PC-9 (cell line): ENCODE data around the gene ZNF234. TPM values are rescaled to one million over a fixed set of nuclear protein-coding genes. Genes with fewer than 3 reads are reported as not detected.
A peak's percentile ranks its signal among the peaks of the same experiment; 100 is the strongest.

Experiments
- Bru-seq: library from RNA; stranded (reverse); fragments of 400-500 nt; gene quantifications from one replicate; lab custom pipeline; 2021; lab: Mats Ljungman, UMichigan
- BruChase-seq, 2 experiments: library from RNA; stranded (reverse); fragments of 400-500 nt; gene quantifications; one replicate each; lab custom pipeline; 2021; lab: Mats Ljungman, UMichigan
- BruUV-seq: library from RNA; stranded (reverse); fragments of 400-500 nt; replicated peaks from 2 replicates; lab custom pipeline; 2021; lab: Mats Ljungman, UMichigan
- CTCF ChIA-PET: fragments of 300-600 bp; sonication (Branson Sonifier 250); formaldehyde crosslinking; loops from one replicate; lab custom pipeline; 2022; ENCODE audit warnings: antibody characterized with exemption; lab: Charles Lee
- POLR2A ChIA-PET: fragments of 300-600 bp; sonication (Branson Sonifier 250); formaldehyde crosslinking; loops from one replicate; lab custom pipeline; 2022; ENCODE audit warnings: antibody characterized with exemption; ENCODE audit not compliant: unreplicated experiment; lab: Charles Lee
- DNase-seq, 2 experiments: peaks; one replicate each; pipeline versions ENCODE4 v3.0.0 to v3.0.0-alpha.2; 2015 to 2022; ENCODE audit warnings: mixed read lengths in 1 of 2
- H2AFZ ChIP-seq: fragments of 200-600 bp; sonication (generic); 2 replicates; pipeline ENCODE4 v1.8.1; 2017; ENCODE audit warnings: antibody characterized with exemption
- H3F3A ChIP-seq: fragments of 200-600 bp; sonication (generic); 2 replicates; pipeline ENCODE4 v1.8.1; 2017; ENCODE audit warnings: antibody characterized with exemption, mild to moderate bottlenecking, low read depth; ENCODE audit not compliant: insufficient read depth
- H3K27ac ChIP-seq: fragments of 200-600 bp; sonication (generic); 2 replicates; pipeline ENCODE4 v1.6.1; 2016; ENCODE audit warnings: mixed run types
- H3K27me3 ChIP-seq: fragments of 200-600 bp; sonication (generic); 2 replicates; pipeline ENCODE4 v1.6.1; 2016; ENCODE audit warnings: low read depth, mixed run types; ENCODE audit not compliant: insufficient read depth
- H3K36me3 ChIP-seq: fragments of 200-600 bp; sonication (generic); 2 replicates; pipeline ENCODE4 v1.6.1; 2016; ENCODE audit warnings: low read depth, mixed run types
- H3K4me1 ChIP-seq: fragments of 200-600 bp; sonication (generic); replicated peaks from 2 replicates; pipeline ENCODE4 v1.6.1; 2016; ENCODE audit warnings: mixed run types; ENCODE audit not compliant: insufficient read depth
- H3K4me2 ChIP-seq: fragments of 200-600 bp; sonication (generic); 2 replicates; pipeline ENCODE4 v1.6.1; 2017; ENCODE audit warnings: mixed run types
- H3K4me3 ChIP-seq: fragments of 200-600 bp; sonication (generic); 2 replicates; pipeline ENCODE4 v1.6.1; 2016; ENCODE audit warnings: mixed run types
- H3K79me2 ChIP-seq: fragments of 200-600 bp; sonication (generic); 2 replicates; pipeline ENCODE4 v1.6.1; 2017; ENCODE audit warnings: low read depth, mixed run types
- H3K9me2 ChIP-seq: fragments of 200-600 bp; sonication (generic); 2 replicates; pipeline ENCODE4 v1.8.1; 2017; ENCODE audit warnings: mild to moderate bottlenecking; ENCODE audit not compliant: insufficient read depth
- H3K9me3 ChIP-seq: fragments of 200-600 bp; sonication (generic); 2 replicates; pipeline ENCODE4 v1.8.1; 2016; ENCODE audit warnings: low read depth; ENCODE audit not compliant: insufficient read depth
- H4K20me1 ChIP-seq: fragments of 200-600 bp; sonication (generic); 2 replicates; pipeline ENCODE4 v1.8.1; 2017; ENCODE audit not compliant: insufficient read depth
- CTCF ChIP-seq: fragments of 200-600 bp; sonication (generic); conservative IDR thresholded peaks from 2 replicates; pipeline ENCODE4 v1.6.1; 2017; ENCODE audit warnings: mixed run types, antibody characterized with exemption, mild to moderate bottlenecking, moderate library complexity
- EZH2 ChIP-seq: fragments of 200-600 bp; sonication (generic); IDR thresholded peaks from 2 replicates; pipeline ENCODE4 v1.8.0; 2017; ENCODE audit warnings: antibody characterized with exemption, low read depth
- intact Hi-C: fragments of 100-400 bp; cut with micrococcal nuclease; formaldehyde crosslinking; loops from one replicate; pipeline ENCODE4 v1.10.0; 2022; ENCODE audit not compliant: unreplicated experiment
- long read RNA-seq: library from polyadenylated mRNA; stranded (forward); transcript quantifications from one replicate; pipeline ENCODE4 v2.0.0, GENCODE V29; 2022
- total RNA-seq: library from RNA; stranded (reverse); gene quantifications from 2 replicates; pipeline ENCODE4 v1.2.3, GENCODE V29; 2021

Gene ZNF234
- total RNA-seq, result 6.0 and 8.6 TPM in 2 replicates
- percentile 55 among the genes with signal in this experiment for Bru-seq, nascent RNA
- percentile 61 among the genes with signal in this experiment for BruChase-seq, experiment 1, labeled RNA remaining after a 2-hour chase
- percentile 45 among the genes with signal in this experiment for BruChase-seq, experiment 2, labeled RNA remaining after a 6-hour chase
- long read RNA-seq, transcript ZNF234-204 (6 exons, 2,292 nt), result major isoform, 5 of 15 reads
- long read RNA-seq, partial matches to known transcripts, result 1 of 15 reads
- long read RNA-seq, other reads (novel, unspliced or antisense), result 9 of 15 reads

- no peak for TF ChIP-seq CTCF
- ChIA-PET CTCF (no interaction called here), POLR2A (no interaction called here)
- TSS peak; percentile 56 for BruUV-seq
- H3K4me1 ChIP-seq, result peaks cover 18% of the 10 kb centered on the region; the same call in 1 of the 2 replicates
- no peak within 1 kb of the TSS for H3K27ac ChIP-seq
- peaks cover 3% of the 10 kb centered on the region; the same call in 1 of the 2 replicates for H4K20me1 ChIP-seq
- H3K9me2 ChIP-seq, result no peaks in the 10 kb centered on the region
- no peaks in the 10 kb centered on the region for H3K27me3 ChIP-seq
- peaks cover 3% of the 10 kb centered on the region; the same call in 1 of the 2 replicates for H3K9me3 ChIP-seq
- peaks cover 15% of the 10 kb centered on the region for H3K36me3 ChIP-seq
- peak within 1 kb of the TSS; percentile 77 for H3K4me2 ChIP-seq
- H3F3A ChIP-seq, result no peaks in the 10 kb centered on the region
- 0 out of 2 replicates have a peak, but pooled peaks cover 8% of the 10 kb centered on the region for H3K79me2 ChIP-seq
- H2AFZ ChIP-seq, result peak within 1 kb of the TSS; percentile 93
- H3K4me3 ChIP-seq, result peak within 1 kb of the TSS; percentile 81
- peak; percentile 50 to 65 for DNase-seq
- intact Hi-C loops, result no loop called here
Observed at GRCh38 chr19:44141191-44142058, at the start of gene ZNF234. ZNF234 (plus strand) TSS chr19:44141554; CDS start chr19:44144633, 3,079 bp downstream.

- Histone ChIP-seq H3K27ac (no peak overlapping the region), H4K20me1 (no peaks in the 10 kb centered on the region), H3K9me3 (0 out of 2 replicates have a peak, but pooled peaks cover 3% of the 10 kb centered on the region), H2AFZ (no peak overlapping the region), H3K4me1 (peaks cover 19% of the 10 kb centered on the region), H3K27me3 (no peaks in the 10 kb centered on the region), H3K4me3 (no peak overlapping the region), H3K4me2 (no peak overlapping the region), H3K79me2 (peaks cover 20% of the 10 kb centered on the region), H3K36me3 (peaks cover 6% of the 10 kb centered on the region), H3F3A (peaks cover 9% of the 10 kb centered on the region; the same call in 1 of the 2 replicates), H3K9me2 (no peaks in the 10 kb centered on the region)
- TF ChIP-seq CTCF, result no peak
- TF ChIP-seq EZH2, result no peak
- ChIA-PET POLR2A (no interaction called here), CTCF (no interaction called here)
- DNase-seq, result no peak
- no TSS peak for BruUV-seq
- intact Hi-C loops, result no loop called here
Observed at GRCh38 chr19:44092108-44092507, 49.2 kb upstream of the ZNF234 start.
